GM12801 (cell line): ENCODE results near the gene DPAGT1.

ENCODE experiments used
- CTCF ChIP-seq: IDR thresholded peaks from one replicate; pipeline ENCODE4 v1.5.1; 2011; ENCODE audit warnings: control low read depth; ENCODE audit not compliant: insufficient read length; ENCODE audit errors: extremely low read depth

The DPAGT1 gene

GRCh38 chr11:119089319-119089718 is 12.3 kb downstream of the DPAGT1 start:
- no peak for TF ChIP-seq CTCF

DNA sequence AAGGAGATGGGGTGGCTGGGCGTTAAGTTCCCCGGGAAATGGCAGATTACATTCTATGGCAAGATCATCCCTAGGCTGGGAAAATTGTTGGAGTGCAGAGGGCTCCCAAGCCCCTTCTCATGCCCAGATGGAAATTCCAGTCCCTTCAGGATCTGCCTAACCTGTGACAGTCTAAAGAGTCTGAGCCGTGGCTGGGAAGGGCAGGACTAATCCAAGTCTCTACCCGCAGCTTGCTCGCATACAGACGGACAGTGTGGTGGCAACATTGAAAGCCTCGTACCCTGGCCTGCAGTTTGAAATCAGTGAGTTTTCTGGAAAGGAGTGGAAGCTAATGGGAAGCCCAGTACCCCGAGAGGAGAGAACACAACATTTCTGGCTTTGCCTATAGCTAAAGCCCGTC is 13.2 kb downstream of the DPAGT1 start:
- TF ChIP-seq CTCF: no peak

- TF ChIP-seq CTCF: no peak
These were observed 13.9 kb downstream of the DPAGT1 start for GRCh38 chr11:119087747-119088241.

- no peak for TF ChIP-seq CTCF
These were observed 14.5 kb downstream of the DPAGT1 start for GRCh38 chr11:119087123-119087522.

- no peak for TF ChIP-seq CTCF
These were observed 16.2 kb downstream of the DPAGT1 start for GRCh38 chr11:119085437-119085847.

GRCh38 chr11:119084663-119085436 is 16.8 kb downstream of the DPAGT1 start, which contains the start of gene HMBS:
TSS of gene HMBS (plus strand) at chr11:119084881. CDS start at chr11:119085034, 153 bp downstream.
- TF ChIP-seq CTCF: no peak

GRCh38 chr11:119081682-119082260 is 19.9 kb downstream of the DPAGT1 start:
- no peak for TF ChIP-seq CTCF
